Thyroid gland (tissue), 4 donors: Measurements from ENCODE around the gene PHF14. TPM values are rescaled to one million over a fixed set of nuclear protein-coding genes. Genes with fewer than 3 reads are reported as not detected.

Experiments used
- DNase-seq, 2 donors: peaks; one replicate each; pipeline ENCODE4 v3.0.0-alpha.2; 2019
- H3K27ac ChIP-seq, 3 donors: fragments of 200-600 bp; sonication (generic); 1 replicate in 2 of 3; 2 replicates in 1 of 3; pipeline ENCODE4 v1.5.1; 2016 to 2019; ENCODE audit warnings: mild to moderate bottlenecking in 1 of 3, moderate library complexity in 1 of 3
- H3K27me3 ChIP-seq: fragments of 200-600 bp; sonication (generic); one replicate; pipeline ENCODE4 v1.5.1; 2019
- H3K36me3 ChIP-seq, 2 donors: fragments of 200-600 bp; sonication (generic); one replicate each; pipeline ENCODE4 v1.5.1; 2016 to 2019
- H3K4me1 ChIP-seq, 2 donors: fragments of 200-600 bp; sonication (generic); one replicate each; pipeline ENCODE4 v1.5.1; 2017 to 2019
- H3K4me3 ChIP-seq, 3 donors: fragments of 200-600 bp; sonication (generic); replicated peaks in 1 of 3; 1 replicate in 2 of 3; 2 replicates in 1 of 3; pipeline ENCODE4 v1.5.1; 2016; ENCODE audit warnings: mild to moderate bottlenecking in 1 of 3
- H3K9me3 ChIP-seq: fragments of 200-600 bp; sonication (generic); one replicate; pipeline ENCODE4 v1.5.1; 2017
- CTCF ChIP-seq, 6 experiments: fragments of 200-600 bp in 3 of 6; fragments of 450-650 bp in 3 of 6; sonication (generic) in 3 of 6; IDR thresholded peaks; one replicate each; pipeline ENCODE4 v1.5.1; 2016 to 2019; ENCODE audit warnings: antibody characterized with exemption in 6 of 6, mild to moderate bottlenecking in 2 of 6, inconsistent platforms in 1 of 6, moderate library complexity in 1 of 6
- POLR2A ChIP-seq, 2 donors: fragments of 450-650 bp; IDR thresholded peaks; one replicate each; pipeline ENCODE4 v1.6.1; 2017; ENCODE audit warnings: antibody characterized with exemption in 2 of 2, mild to moderate bottlenecking in 2 of 2, moderate library complexity in 1 of 2
- WGBS, 2 donors: methylation state at CpG; one replicate each; pipeline ENCODE4 v1.1.5; 2017; 5-methylcytosine and 5-hydroxymethylcytosine counted together
- intact Hi-C: fragments of 100-400 bp; cut with DNase I; formaldehyde crosslinking; loops from one replicate; pipeline ENCODE4 v1.15.1; 2023
- total RNA-seq, 4 donors: library from RNA; depleted of rRNA; stranded (reverse); fragments of >200 nt; gene quantifications; one replicate each; pipeline ENCODE4 v1.2.3, GENCODE V29; 2016

PHF14 gene
- total RNA-seq, 4 donors from 2014 or later = 30.9 to 46.3 (median 36.8) TPM

- no peaks in the 10 kb centered on the region for H3K27me3 ChIP-seq
- intact Hi-C loops = no loop called here
- DNase-seq = no peak
- H3K4me1 ChIP-seq = no peaks in the 10 kb centered on the region
- 87 to 89% methylated on average over 1 of the region's 1 CpG for WGBS, 2 donors
- TF ChIP-seq POLR2A (IDR thresholded peaks at IDR 0.05) = no peak
- no peak for TF ChIP-seq CTCF (IDR thresholded peaks at IDR 0.05)
- no peaks in the 10 kb centered on the region for H3K36me3 ChIP-seq
- H3K4me3 ChIP-seq = no peak overlapping the region
- H3K27ac ChIP-seq = no peak overlapping the region
- H3K9me3 ChIP-seq = no peaks in the 10 kb centered on the region
Measured at GRCh38 chr7:11168650-11169170, 195.0 kb downstream of the PHF14 start.

GRCh38 chr7:11170175-11170574, 196.5 kb downstream of the PHF14 start:
- Histone ChIP-seq H3K36me3 (no peaks in the 10 kb centered on the region), H3K4me1 (no peaks in the 10 kb centered on the region), H3K27me3 (no peaks in the 10 kb centered on the region), H3K27ac (no peak overlapping the region), H3K9me3 (no peaks in the 10 kb centered on the region), H3K4me3 (no peak overlapping the region)
- DNase-seq = no peak
- intact Hi-C loops = no loop called here
- TF ChIP-seq CTCF (IDR thresholded peaks at IDR 0.05) (no peak), POLR2A (IDR thresholded peaks at IDR 0.05) (no peak)
- 66 to 67% methylated on average over 2 of the region's 2 CpGs for WGBS, 2 donors

- no peak for DNase-seq
- Histone ChIP-seq H3K4me3 (no peak overlapping the region), H3K36me3 (no peaks in the 10 kb centered on the region), H3K27me3 (no peaks in the 10 kb centered on the region), H3K4me1 (no peaks in the 10 kb centered on the region), H3K27ac (no peak overlapping the region), H3K9me3 (no peaks in the 10 kb centered on the region)
- intact Hi-C loops = no loop called here
- TF ChIP-seq POLR2A (IDR thresholded peaks at IDR 0.05) = no peak
- TF ChIP-seq CTCF (IDR thresholded peaks at IDR 0.05) = no peak
- WGBS, 2 donors = 91 to 95% methylated on average over 4 of the region's 4 CpGs
Measured at GRCh38 chr7:11170863-11171568, 197.3 kb downstream of the PHF14 start.

- WGBS, 2 donors = 83 to 84% methylated on average over 5 of the region's 5 CpGs
- intact Hi-C loops = no loop called here
- no peaks in the 10 kb centered on the region for H3K4me1 ChIP-seq
- H3K36me3 ChIP-seq = no peaks in the 10 kb centered on the region
- no peak overlapping the region for H3K27ac ChIP-seq
- no peak overlapping the region for H3K4me3 ChIP-seq
- TF ChIP-seq POLR2A (IDR thresholded peaks at IDR 0.05) = no peak
- no peak for TF ChIP-seq CTCF (IDR thresholded peaks at IDR 0.05)
- no peaks in the 10 kb centered on the region for H3K27me3 ChIP-seq
- no peak for DNase-seq
- H3K9me3 ChIP-seq = no peaks in the 10 kb centered on the region
Measured at GRCh38 chr7:11171569-11172192, 198.0 kb downstream of the PHF14 start.

- TF ChIP-seq CTCF (IDR thresholded peaks at IDR 0.05) = no peak
- no peak for TF ChIP-seq POLR2A (IDR thresholded peaks at IDR 0.05)
- Histone ChIP-seq H3K4me3 (no peak overlapping the region), H3K27me3 (no peaks in the 10 kb centered on the region), H3K36me3 (no peaks in the 10 kb centered on the region), H3K4me1 (no peaks in the 10 kb centered on the region), H3K9me3 (no peaks in the 10 kb centered on the region), H3K27ac (no peak overlapping the region)
- no peak for DNase-seq
- intact Hi-C loops = no loop called here
- WGBS, 2 donors = 91 to 92% methylated on average over 4 of the region's 4 CpGs
Measured at GRCh38 chr7:11172835-11173234, 199.2 kb downstream of the PHF14 start.
